Activated T-cell treated with anti-CD3 and anti-CD28 coated beads, Interleukin-2, amount 50 U/mL, for 4 hours (primary cell): Measurements from ENCODE around the gene RBL1. TPM values are rescaled to one million over a fixed set of nuclear protein-coding genes. Genes with fewer than 3 reads are reported as not detected.
A peak's percentile ranks its signal among the peaks of the same experiment; 100 is the strongest.
"Not testable (repeated sequence)": the region's sequence is repeated elsewhere in the genome, so short reads cannot be mapped to it uniquely, and the experiment has no call there.

ENCODE experiments used
- ATAC-seq, 2 donors: fragments of 200-7000 bp; cut with Tn5 transposase; one replicate each; pipeline ENCODE4 v1.10.0; 2021
- DNase-seq: peaks from one replicate; pipeline ENCODE4 v3.0.0-alpha.2; 2020
- H3K27me3 Mint-ChIP-seq: one replicate; pipeline ENCODE4 v1.8.0; 2021; ENCODE audit warnings: low read depth, mixed read lengths
- H3K36me3 Mint-ChIP-seq: one replicate; pipeline ENCODE4 v1.8.0; 2022; ENCODE audit warnings: mixed read lengths; ENCODE audit not compliant: insufficient read depth
- H3K4me1 Mint-ChIP-seq: one replicate; pipeline ENCODE4 v1.8.0; 2021; ENCODE audit warnings: low read depth, mixed read lengths
- H3K4me3 Mint-ChIP-seq: one replicate; pipeline ENCODE4 v1.8.0; 2021; ENCODE audit warnings: mild to moderate bottlenecking, moderate library complexity, mixed read lengths
- H3K9me3 Mint-ChIP-seq: one replicate; pipeline ENCODE4 v1.8.0; 2021; ENCODE audit warnings: mixed read lengths
- total RNA-seq, 3 donors: library from RNA; stranded (reverse); gene quantifications; one replicate each; pipeline ENCODE4 v1.2.1, GENCODE V29; 2021

The RBL1 gene
- total RNA-seq, 3 donors from 2014 or later = 53.9 to 57.2 (median 54.2) TPM

GRCh38 chr20:37108676-37109075 lies 12.9 kb upstream of the RBL1 start:
- H3K9me3 Mint-ChIP-seq = no peaks in the 10 kb centered on the region
- H3K4me3 Mint-ChIP-seq = no peak overlapping the region
- no peaks in the 10 kb centered on the region for H3K27me3 Mint-ChIP-seq
- H3K36me3 Mint-ChIP-seq = no peaks in the 10 kb centered on the region
- ATAC-seq (no peak), DNase-seq (no peak)
- no peaks in the 10 kb centered on the region for H3K4me1 Mint-ChIP-seq

- Mint-ChIP-seq H3K36me3 (no peaks in the 10 kb centered on the region), H3K27me3 (no peaks in the 10 kb centered on the region), H3K4me1 (no peaks in the 10 kb centered on the region), H3K9me3 (no peaks in the 10 kb centered on the region), H3K4me3 (no peak overlapping the region)
- ATAC-seq = no peak
- DNase-seq = no peak
Measured at GRCh38 chr20:37102571-37102970, 6.8 kb upstream of the RBL1 start.

- H3K36me3 Mint-ChIP-seq = peaks cover 8% of the 10 kb centered on the region
- H3K9me3 Mint-ChIP-seq = no peaks in the 10 kb centered on the region
- H3K27me3 Mint-ChIP-seq = no peaks in the 10 kb centered on the region
- DNase-seq (no peak), ATAC-seq (no peak)
- H3K4me3 Mint-ChIP-seq = peak overlapping the region; percentile 98
- H3K4me1 Mint-ChIP-seq = peaks cover 28% of the 10 kb centered on the region
Measured at GRCh38 chr20:37096415-37097041, 731 bp upstream of the RBL1 start.

- H3K9me3 Mint-ChIP-seq = no peaks in the 10 kb centered on the region
- H3K36me3 Mint-ChIP-seq = peaks cover 10% of the 10 kb centered on the region
- H3K4me3 Mint-ChIP-seq = peak overlapping the region; percentile 98
- H3K27me3 Mint-ChIP-seq = no peaks in the 10 kb centered on the region
- DNase-seq = peak; percentile 28
- peaks cover 31% of the 10 kb centered on the region for H3K4me1 Mint-ChIP-seq
- peak; percentile 35 to 44 for ATAC-seq
Measured at GRCh38 chr20:37095108-37095598, 644 bp downstream of the RBL1 start.

GRCh38 chr20:37090407-37090806 lies 5.4 kb downstream of the RBL1 start:
- Mint-ChIP-seq H3K4me3 (no peak overlapping the region), H3K4me1 (peaks cover 26% of the 10 kb centered on the region), H3K27me3 (no peaks in the 10 kb centered on the region), H3K36me3 (peaks cover 17% of the 10 kb centered on the region), H3K9me3 (no peaks in the 10 kb centered on the region)
- ATAC-seq (no peak), DNase-seq (no peak)

- Mint-ChIP-seq H3K36me3 (peaks cover 19% of the 10 kb centered on the region), H3K4me1 (peaks cover 22% of the 10 kb centered on the region), H3K27me3 (no peaks in the 10 kb centered on the region), H3K9me3 (no peaks in the 10 kb centered on the region), H3K4me3 (no peak overlapping the region)
- ATAC-seq = no peak
- DNase-seq = peak; percentile 42
Measured at GRCh38 chr20:37081717-37082289, 14.0 kb downstream of the RBL1 start.

- Mint-ChIP-seq H3K4me1 (peaks cover 41% of the 10 kb centered on the region), H3K9me3 (no peaks in the 10 kb centered on the region), H3K4me3 (no peak overlapping the region), H3K36me3 (peaks cover 21% of the 10 kb centered on the region), H3K27me3 (no peaks in the 10 kb centered on the region)
- ATAC-seq (no peak), DNase-seq (no peak)
Measured at GRCh38 chr20:37077009-37077408, 18.8 kb downstream of the RBL1 start.

- peaks cover 43% of the 10 kb centered on the region for H3K4me1 Mint-ChIP-seq
- ATAC-seq = no peak
- no peaks in the 10 kb centered on the region for H3K9me3 Mint-ChIP-seq
- H3K36me3 Mint-ChIP-seq = peaks cover 20% of the 10 kb centered on the region
- no peak for DNase-seq
- H3K4me3 Mint-ChIP-seq = no peak overlapping the region
- H3K27me3 Mint-ChIP-seq = no peaks in the 10 kb centered on the region
Measured at GRCh38 chr20:37075932-37076685, 19.7 kb downstream of the RBL1 start.

GRCh38 chr20:37072293-37073196 lies 23.3 kb downstream of the RBL1 start:
- DNase-seq (no peak), ATAC-seq (no peak)
- Mint-ChIP-seq H3K36me3 (peaks cover 9% of the 10 kb centered on the region), H3K4me3 (no peak overlapping the region), H3K27me3 (no peaks in the 10 kb centered on the region), H3K9me3 (no peaks in the 10 kb centered on the region), H3K4me1 (peaks cover 35% of the 10 kb centered on the region)

GRCh38 chr20:37071481-37071911 lies 24.3 kb downstream of the RBL1 start:
- H3K27me3 Mint-ChIP-seq = no peaks in the 10 kb centered on the region
- peak overlapping the region; percentile 7 for H3K4me3 Mint-ChIP-seq
- peak; percentile 96 to 97 for ATAC-seq
- peaks cover 9% of the 10 kb centered on the region for H3K36me3 Mint-ChIP-seq
- no peaks in the 10 kb centered on the region for H3K9me3 Mint-ChIP-seq
- peak; percentile 18 for DNase-seq
- H3K4me1 Mint-ChIP-seq = peaks cover 34% of the 10 kb centered on the region

- H3K4me3 Mint-ChIP-seq, H3K27me3 Mint-ChIP-seq, DNase-seq, ATAC-seq, H3K9me3 Mint-ChIP-seq: not testable (repeated sequence)
- H3K36me3 Mint-ChIP-seq = peaks cover 13% of the 10 kb centered on the region
- H3K4me1 Mint-ChIP-seq = peaks cover 30% of the 10 kb centered on the region
Measured at GRCh38 chr20:37069563-37069962, 26.2 kb downstream of the RBL1 start.

- no peak overlapping the region for H3K4me3 Mint-ChIP-seq
- peaks cover 19% of the 10 kb centered on the region for H3K36me3 Mint-ChIP-seq
- H3K4me1 Mint-ChIP-seq = peaks cover 9% of the 10 kb centered on the region
- no peaks in the 10 kb centered on the region for H3K9me3 Mint-ChIP-seq
- ATAC-seq (no peak), DNase-seq (no peak)
- no peaks in the 10 kb centered on the region for H3K27me3 Mint-ChIP-seq
Measured at GRCh38 chr20:37066168-37066567, 29.6 kb downstream of the RBL1 start.

GRCh38 chr20:37055276-37055675 lies 40.5 kb downstream of the RBL1 start:
- no peaks in the 10 kb centered on the region for H3K9me3 Mint-ChIP-seq
- peaks cover 51% of the 10 kb centered on the region for H3K36me3 Mint-ChIP-seq
- no peaks in the 10 kb centered on the region for H3K27me3 Mint-ChIP-seq
- no peak for DNase-seq
- no peak for ATAC-seq
- no peaks in the 10 kb centered on the region for H3K4me1 Mint-ChIP-seq
- no peak overlapping the region for H3K4me3 Mint-ChIP-seq
